ENCODE measurements around the gene NOS1AP. TPM values are rescaled to one million over a fixed set of nuclear protein-coding genes. Genes with fewer than 3 reads are reported as not detected.
A peak's percentile ranks its signal among the peaks of the same experiment; 100 is the strongest.

Gene NOS1AP
- total and polyA plus RNA-seq, 9 of the 15 experiments (the other 6 are each of a cell fraction or from before 2014, with no cell fraction given) = 0.07 to 1.5 (median 0.22) TPM

DNA sequence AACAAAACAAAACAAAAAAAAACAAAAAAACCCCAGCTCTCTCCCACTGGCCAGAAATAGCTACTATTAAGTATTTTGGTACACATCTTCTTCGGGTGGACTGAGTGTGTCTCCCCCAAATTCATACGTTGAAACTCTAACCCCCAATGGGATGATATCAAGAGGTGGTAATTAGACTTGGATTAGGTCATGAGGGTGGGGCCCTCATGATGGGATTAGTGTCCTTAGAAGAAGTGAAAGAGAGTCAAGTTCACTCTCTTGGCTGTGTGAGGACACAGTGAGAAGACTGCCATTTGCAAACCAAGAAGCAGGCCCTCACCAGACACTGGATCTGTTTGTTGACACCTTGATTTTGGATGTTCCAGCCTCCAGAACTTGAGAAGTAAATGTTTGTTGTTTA, 116.9 kb downstream of the NOS1AP start:
- intact Hi-C loops (cut with micrococcal nuclease) = no loop called here
- BruUV-seq (replicated peaks) = no TSS peak
- Histone ChIP-seq H3K4me3 (no peak overlapping the region), H3K9ac (ENCODE audit: insufficient read depth in 1 of 2, low read depth in 2 of 2, low read length in 2 of 2) (no peak overlapping the region), H3K9me3 (replicated peaks; ENCODE audit: control insufficient read depth, insufficient read depth, low read depth, low read length) (no peaks in the 10 kb centered on the region), H4K20me1 (replicated peaks; ENCODE audit: control insufficient read depth, insufficient read depth, low read length) (no peaks in the 10 kb centered on the region; the same call in 1 of the 2 replicates), H3K79me2 (ENCODE audit: control insufficient read depth, insufficient read depth, low read length) (no peaks in the 10 kb centered on the region), H3K4me2 (ENCODE audit: insufficient read depth, low read length) (no peak overlapping the region), H3K27ac (ENCODE audit: extremely low read depth, low read depth, low read length) (no peak overlapping the region), H3K36me3 (ENCODE audit: control insufficient read depth, insufficient read depth, low read length) (no peaks in the 10 kb centered on the region), H3K9me1 (ENCODE audit: control insufficient read depth, insufficient read depth, low read length) (no peaks in the 10 kb centered on the region), H2AFZ (ENCODE audit: low read depth, low read length) (no peak overlapping the region), H3K4me1 (replicated peaks in 1 of 2; ENCODE audit: control insufficient read depth in 2 of 2, insufficient read depth in 2 of 2, low read length in 2 of 2) (peaks cover 0 to 3% of the 10 kb centered on the region in 2 experiments; a peak in 2 of 5 replicates), H3K27me3 (ENCODE audit: control insufficient read depth in 2 of 2, insufficient read depth in 2 of 2, low read length in 2 of 2) (peaks cover 0 to 6% of the 10 kb centered on the region in 2 experiments; a peak in 2 of 5 replicates)
- WGBS (ENCODE audit: insufficient coverage, low coverage, missing lambda C conversion rate) = 0% methylated on average over 2 of the region's 2 CpGs
- TF ChIP-seq ETV5 (CRISPR knock-in tag; IDR thresholded peaks at IDR 0.05; ENCODE audit: low read depth) = no peak
- no peak for TF ChIP-seq ZNF197 (CRISPR knock-in tag; IDR thresholded peaks at IDR 0.05; ENCODE audit: low read depth)
- no peak for TF ChIP-seq TAF15 (IDR thresholded peaks at IDR 0.05; ENCODE audit: low read depth, low read length)
- no peak for TF ChIP-seq ZNF124 (CRISPR knock-in tag; IDR thresholded peaks at IDR 0.05)
- TF ChIP-seq NFE2 (IDR thresholded peaks at IDR 0.05; ENCODE audit: low read depth) = no peak
- no peak for TF ChIP-seq ESRRA (IDR thresholded peaks at IDR 0.05; ENCODE audit: borderline replicate concordance, low read depth)
- DNase-seq (ENCODE audit: extremely low read depth in 1 of 4, low spot score in 3 of 4) (no peak), FAIRE-seq (no peak), ATAC-seq (no peak)
- in situ Hi-C loops (cut with MboI) = no loop called here
- POLR2A ChIA-PET = no interaction called here
- CTCF ChIA-PET (ENCODE audit: low intra/inter-chr PET ratio) = no interaction called here

DNA sequence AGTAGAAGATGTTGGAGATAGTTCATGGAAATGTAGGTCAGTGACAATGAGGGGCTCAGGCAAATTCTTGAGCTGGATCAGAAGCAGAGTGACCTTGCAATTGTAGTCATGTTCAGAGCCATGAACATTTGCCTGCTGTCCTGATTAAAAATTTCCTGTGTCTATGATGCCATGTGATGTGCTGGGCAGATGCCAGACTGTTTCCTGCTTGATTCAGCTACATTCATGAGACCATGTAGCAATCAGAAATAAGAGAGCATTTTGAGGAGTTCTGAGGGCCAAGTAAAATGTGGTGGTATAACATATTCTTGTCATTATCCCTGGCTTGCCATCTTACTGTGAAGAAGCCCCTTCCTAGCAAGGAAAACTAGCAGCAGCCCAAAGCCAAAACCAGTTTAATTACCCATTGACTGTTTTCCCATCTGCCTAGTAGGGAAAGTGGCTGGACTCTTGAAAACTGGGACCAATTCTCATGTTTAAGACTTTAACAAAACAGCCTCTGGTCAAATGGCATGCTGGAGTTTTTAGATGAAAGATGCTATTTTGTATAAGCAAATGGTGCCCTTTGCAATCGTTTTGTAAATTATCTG, 118.3 kb downstream of the NOS1AP start:
- no peak overlapping the region for H3K4me3 ChIP-seq
- no peaks in the 10 kb centered on the region for H3K36me3 ChIP-seq (ENCODE audit: control insufficient read depth, insufficient read depth, low read length)
- no peak overlapping the region for H2AFZ ChIP-seq (ENCODE audit: low read depth, low read length)
- no peaks in the 10 kb centered on the region; the same call in 1 of the 2 replicates for H4K20me1 ChIP-seq (replicated peaks; ENCODE audit: control insufficient read depth, insufficient read depth, low read length)
- no peak overlapping the region for H3K27ac ChIP-seq (ENCODE audit: extremely low read depth, low read depth, low read length)
- no peaks in the 10 kb centered on the region for H3K9me1 ChIP-seq (ENCODE audit: control insufficient read depth, insufficient read depth, low read length)
- intact Hi-C loops (cut with micrococcal nuclease) = no loop called here
- CTCF ChIA-PET (ENCODE audit: low intra/inter-chr PET ratio) = no interaction called here
- POLR2A ChIA-PET = no interaction called here
- in situ Hi-C loops (cut with MboI) = no loop called here
- FAIRE-seq = peak; percentile 6
- no peak for DNase-seq (ENCODE audit: extremely low read depth in 1 of 4, low spot score in 3 of 4)
- no TSS peak for BruUV-seq (replicated peaks)
- no peak overlapping the region for H3K9ac ChIP-seq (ENCODE audit: insufficient read depth in 1 of 2, low read depth in 2 of 2, low read length in 2 of 2)
- H3K4me2 ChIP-seq (ENCODE audit: insufficient read depth, low read length) = no peak overlapping the region
- no peaks in the 10 kb centered on the region for H3K9me3 ChIP-seq (replicated peaks; ENCODE audit: control insufficient read depth, insufficient read depth, low read depth, low read length)
- H3K79me2 ChIP-seq (ENCODE audit: control insufficient read depth, insufficient read depth, low read length) = no peaks in the 10 kb centered on the region
- H3K4me1 ChIP-seq (replicated peaks in 1 of 2; ENCODE audit: control insufficient read depth in 2 of 2, insufficient read depth in 2 of 2, low read length in 2 of 2) = peaks cover 0 to 3% of the 10 kb centered on the region in 2 experiments; a peak in 2 of 5 replicates
- WGBS (ENCODE audit: insufficient coverage, low coverage, missing lambda C conversion rate) = 7% methylated on average over 1 of the region's 1 CpG
- ATAC-seq = no peak
- H3K27me3 ChIP-seq (ENCODE audit: control insufficient read depth in 2 of 2, insufficient read depth in 2 of 2, low read length in 2 of 2) = peaks cover 0 to 4% of the 10 kb centered on the region in 2 experiments; a peak in 1 of 5 replicates
- TF ChIP-seq BHLHE40 (IDR thresholded peaks at IDR 0.05; ENCODE audit: low read length) (no peak), MAFG (tag; conservative IDR thresholded peaks at IDR 0.05) (no peak), ZNF274 (IDR thresholded peaks at IDR 0.05; ENCODE audit: borderline replicate concordance, low read depth, low read length) (no peak), PTBP1 (IDR thresholded peaks at IDR 0.05; ENCODE audit: low read depth, low read length) (no peak), NBN (IDR thresholded peaks at IDR 0.05; ENCODE audit: low read depth) (no peak), ATF7 (IDR thresholded peaks at IDR 0.05) (no peak), SRSF7 (optimal IDR thresholded peaks at IDR 0.05; ENCODE audit: low read depth, low read length) (no peak), SP2 (IDR thresholded peaks at IDR 0.05; ENCODE audit: extremely low read depth, low read depth, low read length, poor library complexity, severe bottlenecking) (no peak), MECOM (CRISPR knock-in tag; IDR thresholded peaks at IDR 0.05) (no peak), ZFP36 (IDR thresholded peaks at IDR 0.05; ENCODE audit: low read depth, low read length, partially characterized antibody) (no peak)
- TF ChIP-seq, protein P1, sequence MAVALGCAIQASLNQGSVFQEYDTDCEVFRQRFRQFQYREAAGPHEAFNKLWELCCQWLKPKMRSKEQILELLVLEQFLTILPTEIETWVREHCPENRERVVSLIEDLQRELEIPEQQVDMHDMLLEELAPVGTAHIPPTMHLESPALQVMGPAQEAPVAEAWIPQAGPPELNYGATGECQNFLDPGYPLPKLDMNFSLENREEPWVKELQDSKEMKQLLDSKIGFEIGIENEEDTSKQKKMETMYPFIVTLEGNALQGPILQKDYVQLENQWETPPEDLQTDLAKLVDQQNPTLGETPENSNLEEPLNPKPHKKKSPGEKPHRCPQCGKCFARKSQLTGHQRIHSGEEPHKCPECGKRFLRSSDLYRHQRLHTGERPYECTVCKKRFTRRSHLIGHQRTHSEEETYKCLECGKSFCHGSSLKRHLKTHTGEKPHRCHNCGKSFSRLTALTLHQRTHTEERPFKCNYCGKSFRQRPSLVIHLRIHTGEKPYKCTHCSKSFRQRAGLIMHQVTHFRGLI (CRISPR knock-in tag; IDR thresholded peaks at IDR 0.05) = no peak
